HG03460 (cell line): ENCODE results near the gene SSNA1.

ENCODE experiments used
- ATAC-seq: cut with Tn5 transposase; IDR thresholded peaks from one replicate; pipeline ENCODE4 v1.9.1; 2021; ENCODE audit not compliant: unreplicated experiment

The SSNA1 gene, protein sequence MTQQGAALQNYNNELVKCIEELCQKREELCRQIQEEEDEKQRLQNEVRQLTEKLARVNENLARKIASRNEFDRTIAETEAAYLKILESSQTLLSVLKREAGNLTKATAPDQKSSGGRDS

DNA sequence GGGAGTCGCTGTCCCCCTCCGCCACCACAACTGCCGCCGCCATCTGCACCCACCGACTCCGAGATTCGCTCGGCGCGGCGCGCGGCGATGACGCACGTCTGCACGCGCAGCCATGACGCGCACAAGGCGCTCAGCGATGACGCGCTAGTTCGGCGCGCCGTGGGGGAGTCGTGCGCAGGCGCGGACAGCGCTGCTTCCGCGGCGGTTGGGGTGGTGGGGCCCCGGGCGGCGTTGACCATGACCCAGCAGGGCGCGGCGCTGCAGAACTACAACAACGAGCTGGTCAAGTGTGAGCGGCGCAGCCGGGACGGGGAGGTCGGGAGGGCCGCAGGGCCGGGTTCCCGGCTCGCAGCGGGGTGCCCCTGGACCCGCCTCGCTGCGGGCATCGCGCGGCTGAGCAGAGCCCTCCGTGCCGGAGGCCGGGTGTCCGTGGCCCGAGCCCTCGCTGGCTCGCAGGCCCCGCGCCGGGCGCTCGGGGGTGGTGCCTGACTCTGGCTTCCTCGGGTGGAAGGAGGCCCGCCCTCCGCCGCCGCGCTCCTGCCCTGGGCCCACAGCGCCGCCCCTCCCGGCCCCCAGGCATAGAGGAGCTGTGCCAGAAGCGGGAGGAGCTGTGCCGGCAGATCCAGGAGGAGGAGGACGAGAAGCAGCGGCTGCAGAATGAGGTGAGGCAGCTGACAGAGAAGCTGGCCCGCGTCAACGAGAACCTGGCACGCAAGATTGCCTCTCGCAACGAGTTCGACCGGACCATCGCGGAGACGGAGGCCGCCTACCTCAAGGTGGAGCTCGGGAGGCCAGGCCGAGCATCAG lies at the start of gene SSNA1, which contains the start of gene ANAPC2:
Gene SSNA1 (plus strand): TSS at position 187 of the 807 bp plus-strand sequence. CDS start 51 bp downstream, at position 238.
Gene ANAPC2 (minus strand): TSS at position 71 of the 807 bp plus-strand sequence. CDS start 28 bp downstream, at position 43.
- peak; percentile 68 for ATAC-seq

DNA sequence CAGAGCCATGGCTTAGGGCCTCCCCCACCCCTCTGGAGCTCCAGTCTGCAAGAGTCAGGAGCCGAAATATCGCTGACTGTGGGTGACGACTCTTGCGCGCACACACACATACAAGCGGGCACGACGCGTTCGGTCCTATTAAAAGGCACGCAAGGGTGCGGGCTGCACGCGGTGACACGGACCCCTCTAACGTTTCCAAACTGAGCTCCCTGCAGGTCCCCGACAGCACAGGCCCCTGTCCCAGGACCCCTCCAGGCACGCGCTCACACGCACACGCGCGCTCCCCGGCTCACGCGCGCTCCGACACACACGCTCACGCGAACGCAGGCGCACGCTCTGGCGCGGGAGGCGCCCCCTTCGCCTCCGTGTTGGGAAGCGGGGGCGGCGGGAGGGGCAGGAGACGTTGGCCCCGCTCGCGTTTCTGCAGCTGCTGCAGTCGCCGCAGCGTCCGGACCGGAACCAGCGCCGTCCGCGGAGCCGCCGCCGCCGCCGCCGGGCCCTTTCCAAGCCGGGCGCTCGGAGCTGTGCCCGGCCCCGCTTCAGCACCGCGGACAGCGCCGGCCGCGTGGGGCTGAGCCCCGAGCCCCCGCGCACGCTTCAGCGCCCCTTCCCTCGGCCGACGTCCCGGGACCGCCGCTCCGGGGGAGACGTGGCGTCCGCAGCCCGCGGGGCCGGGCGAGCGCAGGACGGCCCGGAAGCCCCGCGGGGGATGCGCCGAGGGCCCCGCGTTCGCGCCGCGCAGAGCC lies 49.6 kb upstream of the SSNA1 start, which contains the start of gene GRIN1:
Gene GRIN1 (plus strand): TSS at position 433 of the 746 bp plus-strand sequence. CDS start 333 bp downstream, outside the sequence.
- ATAC-seq = no peak

DNA sequence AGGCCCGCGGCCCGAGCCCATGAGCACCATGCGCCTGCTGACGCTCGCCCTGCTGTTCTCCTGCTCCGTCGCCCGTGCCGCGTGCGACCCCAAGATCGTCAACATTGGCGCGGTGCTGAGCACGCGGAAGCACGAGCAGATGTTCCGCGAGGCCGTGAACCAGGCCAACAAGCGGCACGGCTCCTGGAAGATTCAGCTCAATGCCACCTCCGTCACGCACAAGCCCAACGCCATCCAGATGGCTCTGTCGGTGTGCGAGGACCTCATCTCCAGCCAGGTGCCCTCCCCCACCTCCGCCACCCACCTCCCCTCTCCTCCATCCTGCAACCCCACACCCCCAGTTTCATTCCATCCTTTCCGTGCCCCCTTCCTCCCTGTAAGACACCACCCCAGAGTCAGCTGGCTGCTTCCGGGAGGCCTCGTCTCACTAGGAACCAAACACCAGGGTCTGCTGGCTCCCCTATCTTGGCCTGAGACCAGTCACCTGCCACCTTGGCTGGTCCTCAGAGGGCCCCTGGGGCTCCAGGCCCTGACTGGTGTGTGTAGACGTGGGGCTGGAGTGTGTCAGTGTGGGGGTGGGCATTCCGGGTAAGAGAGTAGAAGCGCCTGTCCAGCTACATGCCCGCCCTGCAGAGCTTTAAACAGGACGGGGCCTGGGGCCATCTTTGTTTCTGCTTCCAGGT lies 48.9 kb upstream of the SSNA1 start:
- ATAC-seq = no peak

DNA sequence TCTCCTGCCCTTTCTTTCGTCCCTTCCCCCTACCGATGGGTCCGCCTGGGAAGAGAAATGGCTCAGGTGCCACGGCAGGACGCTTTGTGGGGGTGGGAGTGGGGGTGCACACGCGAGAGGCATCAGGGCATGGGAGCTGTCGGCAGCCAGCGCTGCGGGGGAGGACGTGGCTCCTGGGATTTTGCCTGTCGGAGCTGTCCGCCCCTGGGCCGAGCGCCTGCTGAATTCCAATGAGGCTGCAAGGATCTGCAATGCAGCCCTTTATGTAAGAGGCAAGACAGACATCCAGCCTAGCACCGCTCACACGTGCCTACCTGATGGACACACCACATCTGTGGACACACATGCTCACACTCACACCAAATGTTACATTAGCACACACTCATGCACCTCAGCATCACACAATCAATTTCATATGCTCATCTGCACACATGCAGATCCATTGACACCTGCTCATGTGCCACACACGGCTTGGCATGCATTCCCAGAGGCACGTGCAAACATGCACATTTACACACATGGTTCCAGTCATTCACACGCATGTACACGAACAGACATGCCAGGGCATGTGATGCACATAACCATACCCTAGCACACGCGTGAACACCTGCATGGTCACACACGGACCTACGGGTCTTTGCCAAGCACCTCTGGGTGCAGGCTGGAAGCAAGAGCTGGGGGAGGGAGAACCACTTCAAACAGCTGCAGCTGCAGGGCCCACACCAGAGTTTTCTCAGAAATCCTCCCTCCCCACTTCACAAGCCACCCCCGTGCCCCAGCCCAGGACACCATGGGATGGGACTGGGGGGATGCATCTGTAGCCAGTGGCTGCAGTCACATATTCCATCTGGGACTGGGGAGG lies 48.1 kb upstream of the SSNA1 start:
- ATAC-seq = no peak

- ATAC-seq = no peak
These were observed 47.2 kb upstream of the SSNA1 start for GRCh38 chr9:137141050-137141810.

- ATAC-seq = no peak
These were observed 46.2 kb upstream of the SSNA1 start for GRCh38 chr9:137141976-137142936.

- ATAC-seq = no peak
These were observed 45.0 kb upstream of the SSNA1 start for GRCh38 chr9:137143459-137143858.

- ATAC-seq = no peak
These were observed 42.5 kb upstream of the SSNA1 start for GRCh38 chr9:137145731-137146526.

- ATAC-seq = no peak
These were observed 42.0 kb upstream of the SSNA1 start for GRCh38 chr9:137146527-137146918.

DNA sequence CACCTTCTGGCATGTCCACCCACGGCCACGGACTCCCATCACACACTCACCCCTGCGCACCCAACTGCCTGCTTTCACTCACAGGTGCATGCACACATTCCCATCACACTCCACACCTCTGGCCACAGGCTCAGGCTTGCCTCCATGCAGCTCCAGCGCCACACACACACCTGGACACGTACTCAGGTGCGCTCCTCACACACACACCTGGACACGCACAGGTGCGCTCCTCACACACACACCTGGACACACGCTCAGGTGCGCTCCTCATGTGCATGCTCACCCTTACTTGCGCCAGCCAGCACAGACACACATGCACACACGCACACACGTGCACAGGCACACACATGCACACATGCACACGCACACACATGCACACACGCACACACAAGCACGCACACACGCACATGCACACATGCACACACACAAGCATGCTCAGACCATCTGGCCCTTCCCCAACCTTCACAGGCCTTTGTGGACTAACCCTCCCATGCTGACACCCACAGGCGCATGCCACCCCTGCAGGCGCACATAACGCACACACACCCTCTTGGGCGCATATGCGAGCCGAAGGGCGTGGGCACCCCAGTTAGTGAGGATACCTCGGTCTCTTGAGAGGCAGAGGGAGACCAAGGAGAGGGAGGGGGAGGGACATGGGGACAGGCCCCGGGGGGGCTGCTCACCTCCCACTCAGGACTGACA lies 41.2 kb upstream of the SSNA1 start:
- no peak for ATAC-seq

GRCh38 chr9:137147793-137148160 lies 40.7 kb upstream of the SSNA1 start:
- no peak for ATAC-seq

DNA sequence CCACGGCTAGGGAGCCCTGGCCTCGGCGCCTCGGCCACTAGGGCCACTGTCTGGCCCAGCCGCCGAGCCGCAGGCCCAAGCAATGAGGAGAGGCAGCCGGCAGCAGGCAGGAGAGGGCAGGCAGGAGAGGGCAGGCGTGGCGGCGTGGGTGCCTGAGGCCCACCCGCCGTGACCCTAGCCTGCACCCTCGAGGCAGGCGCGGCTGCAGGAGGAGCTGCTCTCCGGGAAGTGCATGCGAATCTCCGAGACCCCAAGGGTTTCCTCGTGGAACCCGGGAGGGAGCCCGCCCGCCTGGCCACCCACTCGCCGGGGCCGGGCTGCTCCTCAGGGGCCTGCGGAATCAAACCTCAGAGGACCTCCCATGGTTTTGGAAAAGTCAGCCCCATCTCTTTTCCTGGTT lies 40.2 kb upstream of the SSNA1 start:
- no peak for ATAC-seq

DNA sequence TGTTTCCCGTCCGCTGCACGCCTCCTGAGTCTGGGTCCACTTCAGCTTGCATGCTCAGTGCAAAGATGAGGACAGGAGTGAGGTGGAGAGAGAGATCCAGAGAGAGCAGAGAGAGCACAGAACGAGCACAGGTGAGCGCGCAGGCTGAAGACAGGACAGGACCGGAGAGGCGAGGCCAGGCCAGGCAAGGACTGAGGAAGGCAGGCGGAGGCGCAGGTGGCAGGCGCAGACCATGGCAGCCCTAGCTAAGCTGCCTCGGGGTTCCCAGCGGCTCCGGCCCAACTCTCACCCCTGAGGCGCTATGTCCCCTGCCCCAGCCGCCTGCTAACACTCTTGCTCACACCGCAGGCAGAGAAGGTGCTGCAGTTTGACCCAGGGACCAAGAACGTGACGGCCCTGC lies 39.8 kb upstream of the SSNA1 start:
- ATAC-seq = no peak

DNA sequence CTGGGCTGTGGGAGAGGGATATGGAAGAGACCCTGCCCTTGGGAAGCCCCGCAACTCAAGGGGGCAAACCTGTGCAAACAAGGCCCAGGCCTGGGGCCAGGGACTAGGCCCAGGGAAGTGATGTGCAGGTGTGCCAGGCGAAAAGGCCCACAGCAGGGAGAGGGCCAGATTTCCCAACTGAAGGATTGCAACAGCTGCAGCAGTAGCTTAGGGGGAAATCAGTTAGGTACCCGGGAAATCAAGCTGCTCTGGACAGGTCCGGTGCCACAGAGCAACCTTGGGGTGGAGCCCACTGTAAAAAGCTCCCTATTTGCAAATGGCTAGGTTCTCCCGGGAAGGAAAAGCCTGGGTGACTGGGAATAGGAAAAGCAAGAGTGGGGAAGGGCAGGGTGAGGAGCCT lies 39.1 kb upstream of the SSNA1 start:
- no peak for ATAC-seq

- peak; percentile 17 for ATAC-seq
These were observed 38.4 kb upstream of the SSNA1 start for GRCh38 chr9:137149942-137150616.
